GM12892 (cell line): ENCODE measurements around the gene HERC2.
"Not testable (repeated sequence)": the region's sequence is repeated elsewhere in the genome, so short reads cannot be mapped to it uniquely, and the experiment has no call there.

Experiments
- DNase-seq: peaks from one replicate; pipeline ENCODE4 v3.0.0; 2011; ENCODE audit not compliant: insufficient read length
- FAIRE-seq: peaks from 2 replicates; lab custom pipeline; 2011; peaks lifted over from hg19 to GRCh38; lab: Jason Lieb, UNC
- POLR2A ChIP-seq: IDR thresholded peaks from 2 replicates; pipeline ENCODE4 v1.6.1; 2011; ENCODE audit warnings: low read depth, low read length, control low read depth
- POLR2AphosphoS5 ChIP-seq: IDR thresholded peaks from 2 replicates; pipeline ENCODE4 v1.6.1; 2011; ENCODE audit warnings: low read depth, low read length, control low read depth
- TAF1 ChIP-seq: IDR thresholded peaks from 2 replicates; pipeline ENCODE4 v1.6.1; 2011; ENCODE audit warnings: low read depth, mild to moderate bottlenecking, control low read depth, low read length, borderline replicate concordance

HERC2 gene

GRCh38 chr15:28167042-28167441 is 154.9 kb downstream of the HERC2 start:
- FAIRE-seq (no peak), DNase-seq (no peak)
- no peak for TF ChIP-seq POLR2AphosphoS5
- TF ChIP-seq POLR2A, result no peak
- no peak for TF ChIP-seq TAF1

GRCh38 chr15:28165791-28166190 is 156.2 kb downstream of the HERC2 start:
- FAIRE-seq (no peak), DNase-seq (no peak)
- no peak for TF ChIP-seq POLR2A
- no peak for TF ChIP-seq POLR2AphosphoS5
- TF ChIP-seq TAF1, result no peak

GRCh38 chr15:28164876-28165275 is 157.1 kb downstream of the HERC2 start:
- no peak for FAIRE-seq
- DNase-seq, result no peak

GRCh38 chr15:28154283-28154682 is 167.7 kb downstream of the HERC2 start:
- no peak for FAIRE-seq
- TF ChIP-seq POLR2AphosphoS5 (no peak), TAF1 (no peak), POLR2A (no peak)
- no peak for DNase-seq

More at GRCh38 chr15:28164876-28165275, 157.1 kb downstream of the HERC2 start:
- TF ChIP-seq TAF1 (no peak), POLR2A (no peak)

DNA sequence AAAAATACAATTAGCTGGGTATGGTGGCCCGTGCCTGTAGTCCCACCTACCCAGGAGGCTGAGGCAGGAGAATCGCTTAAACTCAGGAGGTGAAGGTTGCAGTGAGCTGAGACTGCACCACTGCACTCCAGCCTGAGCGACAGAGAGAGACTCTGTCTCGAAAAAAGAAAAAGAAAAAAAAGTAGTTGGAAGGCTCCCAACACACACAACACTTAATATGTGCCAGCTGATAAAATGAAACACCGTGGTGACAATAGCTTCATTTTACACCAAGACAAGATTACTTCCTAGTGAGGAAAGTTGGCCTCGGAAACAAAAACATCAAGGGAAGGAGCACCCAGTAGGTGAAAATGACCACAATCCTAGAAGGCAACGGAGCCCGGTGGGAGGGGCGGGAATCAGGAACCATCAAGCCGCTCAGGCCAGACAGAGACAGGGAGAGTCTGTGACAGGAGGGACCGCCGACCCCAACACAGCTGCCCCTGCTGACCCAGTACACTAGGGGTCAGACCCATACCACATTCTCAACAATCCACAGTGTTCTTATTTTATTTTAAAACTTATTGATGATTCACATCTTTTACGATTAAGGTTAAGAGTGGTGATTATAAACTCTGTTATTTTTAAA is 168.4 kb downstream of the HERC2 start:
- TF ChIP-seq POLR2AphosphoS5 (no peak), POLR2A (no peak), TAF1 (no peak)
- FAIRE-seq (no peak), DNase-seq (no peak)

GRCh38 chr15:28152538-28152923 is 169.4 kb downstream of the HERC2 start:
- not testable (repeated sequence) for FAIRE-seq, DNase-seq

- DNase-seq, FAIRE-seq: not testable (repeated sequence)
Observed at GRCh38 chr15:28151864-28152537, 170.0 kb downstream of the HERC2 start.

DNA sequence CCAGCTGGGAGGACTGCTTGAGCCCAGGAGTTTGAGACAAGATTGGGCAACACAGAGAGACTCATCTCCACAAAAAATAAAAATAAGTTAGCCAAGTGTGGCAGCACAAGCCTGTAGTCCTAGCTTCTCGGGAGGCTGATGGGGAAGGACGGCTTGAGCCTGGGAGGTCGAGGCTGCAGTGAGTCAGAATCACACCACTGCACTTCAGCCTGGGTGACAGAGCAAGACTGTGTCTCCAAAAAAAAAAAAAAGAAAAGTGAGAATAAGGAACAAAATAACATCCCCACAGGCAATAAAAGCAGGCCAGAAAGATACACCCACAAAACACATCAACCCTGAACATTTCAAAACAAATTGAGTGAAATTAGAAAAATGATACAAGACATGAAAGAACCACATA is 174.2 kb downstream of the HERC2 start:
- TF ChIP-seq POLR2AphosphoS5 (no peak), POLR2A (no peak), TAF1 (no peak)
- FAIRE-seq (no peak), DNase-seq (no peak)

GRCh38 chr15:28145419-28145818 is 176.6 kb downstream of the HERC2 start:
- DNase-seq, FAIRE-seq: not testable (repeated sequence)

GRCh38 chr15:28140062-28140461 is 181.9 kb downstream of the HERC2 start:
- no peak for FAIRE-seq
- DNase-seq, result no peak
- TF ChIP-seq TAF1 (no peak), POLR2A (no peak), POLR2AphosphoS5 (no peak)

DNA sequence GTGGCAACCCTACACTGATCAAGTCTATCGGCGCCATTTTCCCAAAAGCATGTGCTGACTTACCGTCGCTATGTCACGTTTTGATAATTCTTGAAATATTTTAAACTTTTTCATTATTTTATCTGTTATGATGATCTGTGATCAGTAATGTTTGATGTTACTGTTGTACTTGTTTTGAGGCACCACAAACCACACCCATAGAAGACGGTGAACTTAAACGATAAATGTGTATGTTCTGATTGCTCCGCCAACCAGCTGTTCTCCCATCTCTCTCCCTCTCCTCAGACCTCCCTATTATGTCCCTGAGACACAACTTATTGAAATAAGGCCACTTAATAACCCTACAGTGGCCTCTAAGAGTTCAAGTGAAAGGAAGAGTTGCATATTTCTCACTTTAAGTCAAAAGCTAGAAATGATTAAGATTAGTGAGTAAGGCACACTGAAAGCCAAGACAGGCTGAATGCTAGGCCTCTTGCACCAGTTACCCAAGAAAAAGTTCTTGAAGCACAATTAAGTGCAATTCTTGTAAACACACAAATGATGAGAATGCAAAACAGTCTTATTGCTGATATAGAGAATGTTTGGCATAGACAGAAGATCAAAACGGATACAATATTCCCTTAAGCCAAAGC is 184.5 kb downstream of the HERC2 start:
- FAIRE-seq, DNase-seq: not testable (repeated sequence)

DNA sequence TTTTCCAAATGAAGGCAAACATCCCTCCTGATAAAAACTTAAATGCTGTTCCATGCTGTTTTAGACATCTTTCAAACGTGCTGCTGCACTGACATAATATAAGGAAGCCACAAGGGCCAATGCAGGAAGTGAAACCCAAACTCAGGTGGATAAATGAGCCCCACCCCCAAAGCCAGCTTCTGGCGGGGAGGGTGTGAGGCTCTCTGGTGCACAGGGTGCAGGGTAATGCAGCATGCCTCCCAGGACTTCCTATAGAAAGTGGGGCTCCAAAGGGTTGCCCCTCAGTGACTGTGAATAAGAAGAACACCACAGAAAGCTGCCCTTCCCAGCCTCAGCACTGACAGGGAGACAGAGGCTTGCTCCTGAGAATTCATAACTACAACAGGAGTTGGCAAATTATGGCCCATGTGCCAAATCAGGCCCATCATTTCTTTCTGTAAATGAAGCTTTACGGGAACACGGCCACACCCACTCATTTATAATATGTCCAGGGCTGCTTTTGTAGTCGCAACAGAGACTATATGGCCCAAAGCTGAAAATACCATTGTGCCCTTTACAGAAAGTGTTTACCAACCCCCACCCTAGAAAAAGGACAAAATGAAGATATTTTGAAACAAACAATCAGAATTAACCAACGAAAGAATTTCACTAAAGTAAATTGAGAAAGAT is 185.6 kb downstream of the HERC2 start:
- FAIRE-seq, result peak; percentile 67
- DNase-seq, result not testable (repeated sequence)

GRCh38 chr15:28133281-28133680 is 188.7 kb downstream of the HERC2 start:
- no peak for DNase-seq
- TF ChIP-seq POLR2AphosphoS5 (no peak), TAF1 (no peak), POLR2A (no peak)
- no peak for FAIRE-seq
